Endothelial cell of umbilical vein (primary cell): ENCODE data around the gene UHRF1. TPM values are rescaled to one million over a fixed set of nuclear protein-coding genes. Genes with fewer than 3 reads are reported as not detected.
A peak's percentile ranks its signal among the peaks of the same experiment; 100 is the strongest.

ENCODE experiments used
- BruUV-seq: library from RNA; stranded (reverse); fragments of 400-500 nt; replicated peaks from 2 replicates; lab custom pipeline; 2021; lab: Mats Ljungman, UMichigan
- CTCF ChIA-PET: fragments of 300-600, 350-600 bp; sonication (Branson Sonifier 250); formaldehyde crosslinking; loops from one replicate; lab custom pipeline; 2021; ENCODE audit warnings: antibody characterized with exemption, inconsistent platforms; lab: Charles Lee
- POLR2A ChIA-PET: fragments of 300-600, 350-600 bp; sonication (Branson Sonifier 250); formaldehyde crosslinking; loops from one replicate; lab custom pipeline; 2021; ENCODE audit warnings: antibody characterized with exemption, inconsistent platforms; lab: Charles Lee
- DNase-seq: peaks from one replicate; pipeline ENCODE4 v3.0.0-alpha.2; 2011; ENCODE audit warnings: low read depth, low spot score
- FAIRE-seq: peaks from 2 replicates; lab custom pipeline; 2011; peaks lifted over from hg19 to GRCh38; lab: Jason Lieb, UNC
- H2AFZ ChIP-seq: 2 replicates; pipeline ENCODE4 v1.6.0; 2012; ENCODE audit warnings: low read depth, low read length, control low read depth, inconsistent platforms
- H3K27ac ChIP-seq: 2 replicates; pipeline ENCODE4 v1.5.1; 2011; ENCODE audit warnings: low read depth, mild to moderate bottlenecking, control low read depth, low read length, moderate library complexity; ENCODE audit not compliant: insufficient read depth
- H3K27me3 ChIP-seq, 2 experiments: 2 replicates each; pipeline versions ENCODE4 v1.6.0 to v1.6.1; 2011; ENCODE audit warnings: low read length in 2 of 2, mixed read lengths in 1 of 2; ENCODE audit not compliant: control insufficient read depth in 2 of 2, insufficient read depth in 2 of 2
- H3K36me3 ChIP-seq, 2 experiments: 2 replicates in 1 of 2; 3 replicates in 1 of 2; pipeline ENCODE4 v1.5.1; 2011; ENCODE audit warnings: low read length in 2 of 2, mild to moderate bottlenecking in 1 of 2, moderate library complexity in 1 of 2; ENCODE audit not compliant: control insufficient read depth in 2 of 2, insufficient read depth in 2 of 2; ENCODE audit errors: extremely low read depth in 1 of 2
- H3K4me1 ChIP-seq: 3 replicates; pipeline ENCODE4 v1.5.1; 2011; ENCODE audit warnings: mild to moderate bottlenecking, low read length; ENCODE audit not compliant: control insufficient read depth, insufficient read depth; ENCODE audit errors: extremely low read depth
- H3K4me2 ChIP-seq: 2 replicates; pipeline ENCODE4 v1.6.1; 2011; ENCODE audit warnings: low read length, control low read depth, mixed read lengths; ENCODE audit not compliant: insufficient read depth
- H3K4me3 ChIP-seq, 3 experiments: fragments of 200-600 bp in 1 of 3; sonication (generic), shearing (Covaris generic) in 1 of 3; replicated peaks in 1 of 3; 2 replicates each; pipeline ENCODE4 v1.5.1; 2011 to 2016; ENCODE audit warnings: control low read depth in 3 of 3, low read length in 3 of 3, mild to moderate bottlenecking in 2 of 3, inconsistent platforms in 1 of 3, low read depth in 1 of 3, moderate library complexity in 1 of 3; ENCODE audit not compliant: insufficient read depth in 1 of 3
- H3K79me2 ChIP-seq: 2 replicates; pipeline ENCODE4 v1.6.0; 2012; ENCODE audit warnings: low read length, inconsistent platforms; ENCODE audit not compliant: control insufficient read depth, insufficient read depth
- H3K9ac ChIP-seq: replicated peaks from 2 replicates; pipeline ENCODE3; 2011; ENCODE audit warnings: low read length, control low read depth; ENCODE audit not compliant: insufficient read depth; ENCODE audit errors: extremely low read depth
- H3K9me1 ChIP-seq: replicated peaks from 3 replicates; pipeline ENCODE4 v1.6.0; 2011; ENCODE audit warnings: mild to moderate bottlenecking, low read length; ENCODE audit not compliant: control insufficient read depth, insufficient read depth; ENCODE audit errors: extremely low read depth
- H3K9me3 ChIP-seq: replicated peaks from 2 replicates; pipeline ENCODE4 v1.5.1; 2012; ENCODE audit warnings: low read length, inconsistent platforms; ENCODE audit not compliant: control insufficient read depth, insufficient read depth
- H4K20me1 ChIP-seq: replicated peaks from 2 replicates; pipeline ENCODE3; 2011; ENCODE audit warnings: mild to moderate bottlenecking, low read length; ENCODE audit not compliant: control insufficient read depth, insufficient read depth; ENCODE audit errors: extremely low read depth
- CTCF ChIP-seq, 2 donors: IDR thresholded peaks; 1 replicate in 1 of 2; 2 replicates in 1 of 2; pipeline ENCODE4 v1.5.1; 2011; ENCODE audit warnings: low read length in 2 of 2, mild to moderate bottlenecking in 2 of 2, moderate library complexity in 2 of 2, control low read depth in 1 of 2, inconsistent platforms in 1 of 2, low read depth in 1 of 2; ENCODE audit not compliant: insufficient read depth in 1 of 2; ENCODE audit errors: extremely low read depth in 1 of 2
- MYC ChIP-seq: IDR thresholded peaks from one replicate; pipeline ENCODE4 v1.6.1; 2011; ENCODE audit warnings: mild to moderate bottlenecking, low read depth, low read length
- dilution Hi-C: fragments of 300-500 bp; cut with MboI; formaldehyde crosslinking; loops from one replicate; pipeline ENCODE4 v1.15.0; 2019; ENCODE audit warnings: low sequenced_read_pairs; ENCODE audit not compliant: extremely low pct_ligation_motif_present
- intact Hi-C: fragments of 100-400 bp; cut with micrococcal nuclease; formaldehyde crosslinking; loops from one replicate; pipeline ENCODE4 v1.10.0; 2022
- polyA plus RNA-seq, 4 experiments: library from polyadenylated mRNA; depleted of rRNA in 3 of 4; stranded (reverse) in 3 of 4; unstranded in 1 of 4; fragments of >200 nt; gene quantifications; 2 replicates each; pipeline versions ENCODE4 v1.2.1 to v1.2.3, GENCODE V29; 2011 to 2012; ENCODE audit warnings: missing spikeins in 1 of 4
- total RNA-seq: library from RNA; stranded (reverse); gene quantifications from 2 replicates; pipeline ENCODE4 v1.2.3, GENCODE V29; 2021

UHRF1 gene
- total and polyA plus RNA-seq, 2 donors (not counting 3 experiments of a cell fraction or from before 2014, with no cell fraction given) = 13.3 to 76.8 TPM

GRCh38 chr19:4969772-4970531 is 60.7 kb downstream of the UHRF1 start:
- Histone ChIP-seq H3K9me1 (no peaks in the 10 kb centered on the region), H3K27ac (no peak overlapping the region), H2AFZ (no peak overlapping the region), H3K27me3 (no peaks in the 10 kb centered on the region), H3K9me3 (no peaks in the 10 kb centered on the region), H3K4me3 (peak overlapping the region; percentile 45 to 54 (median 48)), H3K79me2 (peaks cover 35% of the 10 kb centered on the region), H3K4me1 (peaks cover 23% of the 10 kb centered on the region), H3K36me3 (no peaks in the 10 kb centered on the region), H3K9ac (peak overlapping the region; percentile 50), H3K4me2 (peak overlapping the region; percentile 80), H4K20me1 (no peaks in the 10 kb centered on the region)
- TSS peak; percentile 58 for BruUV-seq
- intact Hi-C loops (loop anchor here (2.0 to 5.0 kb wide), 3 partner anchors 61 to 303 kb away; partner anchors contain the start of gene DPP9), dilution Hi-C loops (no loop called here)
- DNase-seq (peak; percentile 17), FAIRE-seq (peak; percentile 76)
- ChIA-PET CTCF (interaction anchor here (0.6 to 1.6 kb wide), 5 partner anchors 31 to 501 kb away, joined by 3 to 10 read pairs (median 3); no protein-coding TSS in a partner anchor), POLR2A (no interaction called here)
- TF ChIP-seq MYC (no peak), CTCF (IDR thresholded peaks at IDR 0.05; ENCODE audit: extremely low read depth in 1 of 2, insufficient read depth in 1 of 2, low read depth in 1 of 2, low read length in 2 of 2) (no peak)
